H1 (cell line): Measurements from ENCODE around the gene PSME2.

ENCODE experiments used
- ATF2 ChIP-seq: IDR thresholded peaks from 2 replicates; pipeline ENCODE4 v1.6.1; 2012; ENCODE audit warnings: low read length, inconsistent platforms
- EZH2 ChIP-seq: fragments of 200-600 bp; sonication (generic); IDR thresholded peaks from 2 replicates; pipeline ENCODE4 v1.7.1; 2012; ENCODE audit warnings: low read depth, mild to moderate bottlenecking, moderate library complexity, low read length, inconsistent platforms; ENCODE audit not compliant: severe bottlenecking
- HDAC6 ChIP-seq: IDR thresholded peaks from one replicate; pipeline ENCODE4 v1.7.1; 2012; ENCODE audit warnings: low read depth, mild to moderate bottlenecking, inconsistent platforms, low read length, moderate library complexity
- MAX ChIP-seq: IDR thresholded peaks from 2 replicates; pipeline ENCODE4 v1.6.1; 2012; ENCODE audit warnings: inconsistent platforms
- SP4 ChIP-seq: IDR thresholded peaks from 2 replicates; pipeline ENCODE4 v1.6.1; 2012; ENCODE audit warnings: low read length, inconsistent platforms
- SUZ12 ChIP-seq: fragments of 200-600 bp; sonication (generic); IDR thresholded peaks from 2 replicates; pipeline ENCODE4 v1.6.1; 2012; ENCODE audit warnings: mild to moderate bottlenecking, inconsistent platforms, low read length, moderate library complexity, mixed read lengths
- TAF7 ChIP-seq: optimal IDR thresholded peaks from 2 replicates; pipeline ENCODE3; 2011; ENCODE audit warnings: low read depth, mild to moderate bottlenecking, inconsistent platforms, low read length, moderate library complexity, borderline replicate concordance
- TF ChIP-seq, protein P1 (sequence below), 3 experiments: IDR thresholded peaks; 1 replicate in 2 of 3; 2 replicates in 1 of 3; pipeline versions ENCODE4 v1.5.1 to v1.6.1; 2011; ENCODE audit warnings: low read length in 3 of 3, mild to moderate bottlenecking in 3 of 3, inconsistent platforms in 2 of 3, low read depth in 1 of 3, moderate library complexity in 1 of 3; ENCODE audit not compliant: insufficient read depth in 1 of 3; ENCODE audit errors: control extremely low read depth in 1 of 3

DNA sequence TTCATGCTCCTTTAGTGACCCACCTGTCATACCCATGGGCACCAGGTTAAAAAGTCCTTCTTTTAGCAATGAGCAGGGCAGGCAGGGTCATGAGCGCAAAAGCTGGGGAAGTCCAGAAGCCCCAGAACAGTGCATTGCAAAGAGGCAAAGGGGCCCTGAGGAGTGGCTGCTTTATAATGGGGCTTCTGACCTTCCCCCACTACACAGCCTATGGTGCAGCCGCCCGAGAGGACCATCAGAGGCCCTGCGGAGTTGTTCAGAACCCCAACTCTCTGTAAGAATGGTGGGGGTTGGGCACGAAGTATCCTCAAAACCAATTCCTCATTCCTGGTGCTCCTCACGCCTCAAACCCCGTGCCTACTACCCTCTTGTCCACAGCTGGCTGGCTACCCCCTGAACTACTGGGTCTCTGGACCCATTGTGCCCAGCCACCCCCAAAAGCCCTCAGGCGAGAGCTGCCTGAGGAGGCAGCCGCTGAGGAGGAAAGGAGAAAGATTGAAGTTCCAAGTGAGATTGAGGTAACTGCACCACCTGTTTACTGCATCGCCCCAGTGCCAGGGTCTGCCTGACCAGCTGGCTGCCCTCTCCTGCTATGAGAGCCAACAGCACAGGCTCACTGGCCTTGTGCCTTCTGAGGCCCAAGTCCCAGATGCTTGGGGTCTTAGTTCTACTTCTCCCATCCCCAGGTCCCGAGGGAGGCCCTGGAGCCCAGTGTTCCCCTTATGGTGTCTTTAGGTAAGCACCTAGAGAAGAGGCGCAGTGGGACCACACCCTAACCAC is 32.2 kb upstream of the PSME2 start:
- TF ChIP-seq, protein P1, sequence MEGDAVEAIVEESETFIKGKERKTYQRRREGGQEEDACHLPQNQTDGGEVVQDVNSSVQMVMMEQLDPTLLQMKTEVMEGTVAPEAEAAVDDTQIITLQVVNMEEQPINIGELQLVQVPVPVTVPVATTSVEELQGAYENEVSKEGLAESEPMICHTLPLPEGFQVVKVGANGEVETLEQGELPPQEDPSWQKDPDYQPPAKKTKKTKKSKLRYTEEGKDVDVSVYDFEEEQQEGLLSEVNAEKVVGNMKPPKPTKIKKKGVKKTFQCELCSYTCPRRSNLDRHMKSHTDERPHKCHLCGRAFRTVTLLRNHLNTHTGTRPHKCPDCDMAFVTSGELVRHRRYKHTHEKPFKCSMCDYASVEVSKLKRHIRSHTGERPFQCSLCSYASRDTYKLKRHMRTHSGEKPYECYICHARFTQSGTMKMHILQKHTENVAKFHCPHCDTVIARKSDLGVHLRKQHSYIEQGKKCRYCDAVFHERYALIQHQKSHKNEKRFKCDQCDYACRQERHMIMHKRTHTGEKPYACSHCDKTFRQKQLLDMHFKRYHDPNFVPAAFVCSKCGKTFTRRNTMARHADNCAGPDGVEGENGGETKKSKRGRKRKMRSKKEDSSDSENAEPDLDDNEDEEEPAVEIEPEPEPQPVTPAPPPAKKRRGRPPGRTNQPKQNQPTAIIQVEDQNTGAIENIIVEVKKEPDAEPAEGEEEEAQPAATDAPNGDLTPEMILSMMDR (IDR thresholded peaks at IDR 0.05; ENCODE audit: control extremely low read depth in 1 of 3, insufficient read depth in 1 of 3, low read depth in 1 of 3, low read length in 3 of 3): no peak
- TF ChIP-seq MAX (no peak), SP4 (no peak), ATF2 (no peak), TAF7 (no peak), HDAC6 (no peak), EZH2 (no peak), SUZ12 (no peak)
